HepG2 (cell line): ENCODE measurements around the gene MAOB. TPM values are rescaled to one million over a fixed set of nuclear protein-coding genes. Genes with fewer than 3 reads are reported as not detected.
A peak's percentile ranks its signal among the peaks of the same experiment; 100 is the strongest.

Source experiments
- DMAP1 ChIP-seq: IDR thresholded peaks from 2 replicates; pipeline ENCODE4 v1.6.1; 2016
- ETV5 ChIP-seq: IDR thresholded peaks from 2 replicates; pipeline ENCODE4 v1.6.1; 2018; ENCODE audit warnings: missing biosample characterization, missing genetic modification reagents, inconsistent platforms, borderline replicate concordance
- HNRNPH1 ChIP-seq: fragments of 200-400 bp; formaldehyde crosslinking; optimal IDR thresholded peaks from 2 replicates; pipeline ENCODE3; 2017; ENCODE audit warnings: mild to moderate bottlenecking, low read depth, low read length
- MBD4 ChIP-seq: IDR thresholded peaks from 2 replicates; pipeline ENCODE4 v1.6.1; 2012; ENCODE audit warnings: low read length, inconsistent platforms, borderline replicate concordance
- NFRKB ChIP-seq: fragments of 450-650 bp; IDR thresholded peaks from 2 replicates; pipeline ENCODE4 v1.6.1; 2017
- SAFB2 ChIP-seq: sonication (generic); formaldehyde crosslinking; IDR thresholded peaks from 2 replicates; pipeline ENCODE4 v1.5.1; 2020; ENCODE audit warnings: missing genetic modification reagents, low read depth, mild to moderate bottlenecking, borderline replicate concordance
- ZNF282 ChIP-seq: fragments of 450-650 bp; IDR thresholded peaks from 2 replicates; pipeline ENCODE4 v1.6.1; 2018; ENCODE audit not compliant: partially characterized antibody
- ZNF431 ChIP-seq: sonication (generic); formaldehyde crosslinking; IDR thresholded peaks from 2 replicates; pipeline ENCODE4 v1.9.0; 2022; ENCODE audit warnings: missing genetic modification reagents, low read depth, mild to moderate bottlenecking, borderline replicate concordance
- ZNF709 ChIP-seq: sonication (generic); formaldehyde crosslinking; IDR thresholded peaks from 2 replicates; pipeline ENCODE4 v1.5.0; 2020; ENCODE audit warnings: mild to moderate bottlenecking, missing genetic modification reagents
- polyA plus RNA-seq, 8 experiments: library from polyadenylated mRNA; depleted of rRNA in 3 of 8; stranded (reverse) in 7 of 8; unstranded in 1 of 8; fragments of >200 nt; fragmentation: Illumina TruSeq in 4 of 8; extraction: Trizol in 4 of 8; gene quantifications; 2 replicates each; pipeline versions ENCODE4 v1.2.1 to v1.2.3, GENCODE V29; 2011 to 2016; ENCODE audit warnings: low read depth in 4 of 8, missing spikeins in 1 of 8, mixed read lengths in 1 of 8; ENCODE audit not compliant: insufficient read depth in 1 of 8
- total RNA-seq, 5 experiments: library from RNA; depleted of rRNA; stranded (reverse); fragments of >200 nt; fragmentation: Illumina TruSeq; extraction: Trizol; gene quantifications; 2 replicates each; pipeline ENCODE4 v1.2.3, GENCODE V29; 2016; ENCODE audit warnings: low read depth in 1 of 5
- TF ChIP-seq, protein P1 (sequence below): IDR thresholded peaks from 2 replicates; pipeline ENCODE4 v1.4.0; 2020; ENCODE audit warnings: mild to moderate bottlenecking, missing genetic modification reagents
- TF ChIP-seq, protein P2 (sequence below): sonication (generic); formaldehyde crosslinking; IDR thresholded peaks from 2 replicates; pipeline ENCODE4 v1.5.0; 2020; ENCODE audit warnings: missing genetic modification reagents
- TF ChIP-seq, protein P3 (sequence below): sonication (generic); formaldehyde crosslinking; IDR thresholded peaks from 2 replicates; pipeline ENCODE4 v1.9.0; 2021; ENCODE audit warnings: missing genetic modification reagents, mild to moderate bottlenecking, borderline replicate concordance
- TF ChIP-seq, protein P4 (sequence below): sonication (generic); formaldehyde crosslinking; IDR thresholded peaks from 2 replicates; pipeline ENCODE4 v1.4.0; 2020; ENCODE audit warnings: missing genetic modification reagents
- TF ChIP-seq, protein P5 (sequence below): sonication (generic); formaldehyde crosslinking; IDR thresholded peaks from 2 replicates; pipeline ENCODE4 v1.8.0; 2023; ENCODE audit warnings: mild to moderate bottlenecking, missing genetic modification reagents

Gene MAOB
- total and polyA plus RNA-seq, 2 of the 13 experiments (the other 11 are each of a cell fraction or from before 2014, with no cell fraction given) = 11.0 to 19.0 TPM

DNA sequence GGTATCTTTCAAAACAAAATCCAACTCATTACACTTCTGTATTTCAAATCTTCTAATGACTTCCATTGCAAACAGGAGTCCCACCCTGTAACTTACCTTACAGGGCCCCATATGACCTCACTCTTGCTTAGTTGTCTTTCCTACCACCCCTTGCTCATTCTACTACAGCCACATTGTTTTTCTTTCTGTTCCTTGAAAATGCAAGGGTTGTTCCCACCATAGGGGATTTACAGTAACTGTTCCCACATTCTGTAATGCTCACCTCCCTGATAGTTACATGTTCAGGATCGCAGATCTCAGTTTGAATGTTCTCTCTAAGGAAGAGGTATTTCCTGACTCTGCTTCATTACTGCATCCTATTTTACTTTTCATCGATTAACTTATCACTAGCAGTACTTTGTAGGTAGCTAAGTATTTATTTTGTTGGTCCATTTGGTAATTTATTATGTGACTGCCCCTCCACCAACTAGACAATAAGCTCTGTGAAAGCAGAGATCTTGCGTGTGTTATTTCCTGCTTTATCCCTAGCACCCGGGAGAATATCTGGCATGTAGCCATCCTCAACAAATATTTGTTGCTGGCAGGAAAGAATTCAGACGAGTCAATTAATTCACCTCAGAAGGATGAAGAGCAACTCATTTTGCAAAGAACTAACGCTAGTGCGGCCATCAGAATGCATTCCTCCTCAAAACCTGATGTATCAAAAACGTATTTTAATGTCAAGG is 21.4 kb downstream of the MAOB start (continued):
- TF ChIP-seq, protein P1, sequence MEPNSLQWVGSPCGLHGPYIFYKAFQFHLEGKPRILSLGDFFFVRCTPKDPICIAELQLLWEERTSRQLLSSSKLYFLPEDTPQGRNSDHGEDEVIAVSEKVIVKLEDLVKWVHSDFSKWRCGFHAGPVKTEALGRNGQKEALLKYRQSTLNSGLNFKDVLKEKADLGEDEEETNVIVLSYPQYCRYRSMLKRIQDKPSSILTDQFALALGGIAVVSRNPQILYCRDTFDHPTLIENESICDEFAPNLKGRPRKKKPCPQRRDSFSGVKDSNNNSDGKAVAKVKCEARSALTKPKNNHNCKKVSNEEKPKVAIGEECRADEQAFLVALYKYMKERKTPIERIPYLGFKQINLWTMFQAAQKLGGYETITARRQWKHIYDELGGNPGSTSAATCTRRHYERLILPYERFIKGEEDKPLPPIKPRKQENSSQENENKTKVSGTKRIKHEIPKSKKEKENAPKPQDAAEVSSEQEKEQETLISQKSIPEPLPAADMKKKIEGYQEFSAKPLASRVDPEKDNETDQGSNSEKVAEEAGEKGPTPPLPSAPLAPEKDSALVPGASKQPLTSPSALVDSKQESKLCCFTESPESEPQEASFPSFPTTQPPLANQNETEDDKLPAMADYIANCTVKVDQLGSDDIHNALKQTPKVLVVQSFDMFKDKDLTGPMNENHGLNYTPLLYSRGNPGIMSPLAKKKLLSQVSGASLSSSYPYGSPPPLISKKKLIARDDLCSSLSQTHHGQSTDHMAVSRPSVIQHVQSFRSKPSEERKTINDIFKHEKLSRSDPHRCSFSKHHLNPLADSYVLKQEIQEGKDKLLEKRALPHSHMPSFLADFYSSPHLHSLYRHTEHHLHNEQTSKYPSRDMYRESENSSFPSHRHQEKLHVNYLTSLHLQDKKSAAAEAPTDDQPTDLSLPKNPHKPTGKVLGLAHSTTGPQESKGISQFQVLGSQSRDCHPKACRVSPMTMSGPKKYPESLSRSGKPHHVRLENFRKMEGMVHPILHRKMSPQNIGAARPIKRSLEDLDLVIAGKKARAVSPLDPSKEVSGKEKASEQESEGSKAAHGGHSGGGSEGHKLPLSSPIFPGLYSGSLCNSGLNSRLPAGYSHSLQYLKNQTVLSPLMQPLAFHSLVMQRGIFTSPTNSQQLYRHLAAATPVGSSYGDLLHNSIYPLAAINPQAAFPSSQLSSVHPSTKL (CRISPR knock-in tag) = peak; percentile 50
- TF ChIP-seq DMAP1 (CRISPR knock-in tag) (no peak), MBD4 (no peak), NFRKB (no peak), HNRNPH1 (no peak), ETV5 (peak; percentile 43; the same call in 1 of the 2 replicates), ZNF431 (CRISPR knock-in tag) (no peak), SAFB2 (no peak), ZNF282 (no peak), ZNF709 (no peak)
- TF ChIP-seq, protein P2, sequence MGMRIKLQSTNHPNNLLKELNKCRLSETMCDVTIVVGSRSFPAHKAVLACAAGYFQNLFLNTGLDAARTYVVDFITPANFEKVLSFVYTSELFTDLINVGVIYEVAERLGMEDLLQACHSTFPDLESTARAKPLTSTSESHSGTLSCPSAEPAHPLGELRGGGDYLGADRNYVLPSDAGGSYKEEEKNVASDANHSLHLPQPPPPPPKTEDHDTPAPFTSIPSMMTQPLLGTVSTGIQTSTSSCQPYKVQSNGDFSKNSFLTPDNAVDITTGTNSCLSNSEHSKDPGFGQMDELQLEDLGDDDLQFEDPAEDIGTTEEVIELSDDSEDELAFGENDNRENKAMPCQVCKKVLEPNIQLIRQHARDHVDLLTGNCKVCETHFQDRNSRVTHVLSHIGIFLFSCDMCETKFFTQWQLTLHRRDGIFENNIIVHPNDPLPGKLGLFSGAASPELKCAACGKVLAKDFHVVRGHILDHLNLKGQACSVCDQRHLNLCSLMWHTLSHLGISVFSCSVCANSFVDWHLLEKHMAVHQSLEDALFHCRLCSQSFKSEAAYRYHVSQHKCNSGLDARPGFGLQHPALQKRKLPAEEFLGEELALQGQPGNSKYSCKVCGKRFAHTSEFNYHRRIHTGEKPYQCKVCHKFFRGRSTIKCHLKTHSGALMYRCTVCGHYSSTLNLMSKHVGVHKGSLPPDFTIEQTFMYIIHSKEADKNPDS (CRISPR knock-in tag) = no peak
- TF ChIP-seq, protein P3, sequence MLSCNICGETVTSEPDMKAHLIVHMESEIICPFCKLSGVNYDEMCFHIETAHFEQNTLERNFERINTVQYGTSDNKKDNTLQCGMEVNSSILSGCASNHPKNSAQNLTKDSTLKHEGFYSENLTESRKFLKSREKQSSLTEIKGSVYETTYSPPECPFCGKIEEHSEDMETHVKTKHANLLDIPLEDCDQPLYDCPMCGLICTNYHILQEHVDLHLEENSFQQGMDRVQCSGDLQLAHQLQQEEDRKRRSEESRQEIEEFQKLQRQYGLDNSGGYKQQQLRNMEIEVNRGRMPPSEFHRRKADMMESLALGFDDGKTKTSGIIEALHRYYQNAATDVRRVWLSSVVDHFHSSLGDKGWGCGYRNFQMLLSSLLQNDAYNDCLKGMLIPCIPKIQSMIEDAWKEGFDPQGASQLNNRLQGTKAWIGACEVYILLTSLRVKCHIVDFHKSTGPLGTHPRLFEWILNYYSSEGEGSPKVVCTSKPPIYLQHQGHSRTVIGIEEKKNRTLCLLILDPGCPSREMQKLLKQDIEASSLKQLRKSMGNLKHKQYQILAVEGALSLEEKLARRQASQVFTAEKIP = no peak
- TF ChIP-seq, protein P4, sequence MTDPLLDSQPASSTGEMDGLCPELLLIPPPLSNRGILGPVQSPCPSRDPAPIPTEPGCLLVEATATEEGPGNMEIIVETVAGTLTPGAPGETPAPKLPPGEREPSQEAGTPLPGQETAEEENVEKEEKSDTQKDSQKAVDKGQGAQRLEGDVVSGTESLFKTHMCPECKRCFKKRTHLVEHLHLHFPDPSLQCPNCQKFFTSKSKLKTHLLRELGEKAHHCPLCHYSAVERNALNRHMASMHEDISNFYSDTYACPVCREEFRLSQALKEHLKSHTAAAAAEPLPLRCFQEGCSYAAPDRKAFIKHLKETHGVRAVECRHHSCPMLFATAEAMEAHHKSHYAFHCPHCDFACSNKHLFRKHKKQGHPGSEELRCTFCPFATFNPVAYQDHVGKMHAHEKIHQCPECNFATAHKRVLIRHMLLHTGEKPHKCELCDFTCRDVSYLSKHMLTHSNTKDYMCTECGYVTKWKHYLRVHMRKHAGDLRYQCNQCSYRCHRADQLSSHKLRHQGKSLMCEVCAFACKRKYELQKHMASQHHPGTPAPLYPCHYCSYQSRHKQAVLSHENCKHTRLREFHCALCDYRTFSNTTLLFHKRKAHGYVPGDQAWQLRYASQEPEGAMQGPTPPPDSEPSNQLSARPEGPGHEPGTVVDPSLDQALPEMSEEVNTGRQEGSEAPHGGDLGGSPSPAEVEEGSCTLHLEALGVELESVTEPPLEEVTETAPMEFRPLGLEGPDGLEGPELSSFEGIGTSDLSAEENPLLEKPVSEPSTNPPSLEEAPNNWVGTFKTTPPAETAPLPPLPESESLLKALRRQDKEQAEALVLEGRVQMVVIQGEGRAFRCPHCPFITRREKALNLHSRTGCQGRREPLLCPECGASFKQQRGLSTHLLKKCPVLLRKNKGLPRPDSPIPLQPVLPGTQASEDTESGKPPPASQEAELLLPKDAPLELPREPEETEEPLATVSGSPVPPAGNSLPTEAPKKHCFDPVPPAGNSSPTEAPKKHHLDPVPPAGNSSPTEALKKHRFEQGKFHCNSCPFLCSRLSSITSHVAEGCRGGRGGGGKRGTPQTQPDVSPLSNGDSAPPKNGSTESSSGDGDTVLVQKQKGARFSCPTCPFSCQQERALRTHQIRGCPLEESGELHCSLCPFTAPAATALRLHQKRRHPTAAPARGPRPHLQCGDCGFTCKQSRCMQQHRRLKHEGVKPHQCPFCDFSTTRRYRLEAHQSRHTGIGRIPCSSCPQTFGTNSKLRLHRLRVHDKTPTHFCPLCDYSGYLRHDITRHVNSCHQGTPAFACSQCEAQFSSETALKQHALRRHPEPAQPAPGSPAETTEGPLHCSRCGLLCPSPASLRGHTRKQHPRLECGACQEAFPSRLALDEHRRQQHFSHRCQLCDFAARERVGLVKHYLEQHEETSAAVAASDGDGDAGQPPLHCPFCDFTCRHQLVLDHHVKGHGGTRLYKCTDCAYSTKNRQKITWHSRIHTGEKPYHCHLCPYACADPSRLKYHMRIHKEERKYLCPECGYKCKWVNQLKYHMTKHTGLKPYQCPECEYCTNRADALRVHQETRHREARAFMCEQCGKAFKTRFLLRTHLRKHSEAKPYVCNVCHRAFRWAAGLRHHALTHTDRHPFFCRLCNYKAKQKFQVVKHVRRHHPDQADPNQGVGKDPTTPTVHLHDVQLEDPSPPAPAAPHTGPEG (CRISPR knock-in tag) = no peak
- TF ChIP-seq, protein P5, sequence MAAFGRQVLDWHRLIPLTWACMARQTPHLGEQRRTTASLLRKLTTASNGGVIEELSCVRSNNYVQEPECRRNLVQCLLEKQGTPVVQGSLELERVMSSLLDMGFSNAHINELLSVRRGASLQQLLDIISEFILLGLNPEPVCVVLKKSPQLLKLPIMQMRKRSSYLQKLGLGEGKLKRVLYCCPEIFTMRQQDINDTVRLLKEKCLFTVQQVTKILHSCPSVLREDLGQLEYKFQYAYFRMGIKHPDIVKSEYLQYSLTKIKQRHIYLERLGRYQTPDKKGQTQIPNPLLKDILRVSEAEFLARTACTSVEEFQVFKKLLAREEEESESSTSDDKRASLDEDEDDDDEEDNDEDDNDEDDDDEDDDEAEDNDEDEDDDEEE = no peak
